ENCODE results near the gene SIN3A.
A peak's percentile ranks its signal among the peaks of the same experiment; 100 is the strongest.
"Not testable (repeated sequence)": the region's sequence is repeated elsewhere in the genome, so short reads cannot be mapped to it uniquely, and the experiment has no call there.

The SIN3A gene

GRCh38 chr15:75451674-75452363, at the start of gene SIN3A:
Gene SIN3A (minus strand): TSS chr15:75451690. CDS start chr15:75430375, 21,315 bp downstream.
- DNase-seq, result peak; percentile 99 to 100

- DNase-seq, result no peak
These were observed 42.2 kb upstream of the SIN3A start for GRCh38 chr15:75493732-75494131.

- no peak for DNase-seq
These were observed 32.5 kb upstream of the SIN3A start for GRCh38 chr15:75483961-75484360.

GRCh38 chr15:75483556-75483955, 32.1 kb upstream of the SIN3A start:
- not testable (repeated sequence) for DNase-seq

- DNase-seq, result no peak
These were observed 31.6 kb upstream of the SIN3A start for GRCh38 chr15:75483106-75483505.

- DNase-seq, result not testable (repeated sequence)
These were observed 29.0 kb upstream of the SIN3A start for GRCh38 chr15:75480463-75480862.

- DNase-seq, result no peak
These were observed 28.2 kb upstream of the SIN3A start for GRCh38 chr15:75479670-75480069.

GRCh38 chr15:75477094-75477493, 25.6 kb upstream of the SIN3A start:
- not testable (repeated sequence) for DNase-seq

- DNase-seq, result no peak
These were observed 17.6 kb upstream of the SIN3A start for GRCh38 chr15:75468913-75469598.

- no peak for DNase-seq
These were observed 9.2 kb upstream of the SIN3A start for GRCh38 chr15:75460646-75461045.

- DNase-seq, result no peak
These were observed 8.1 kb upstream of the SIN3A start for GRCh38 chr15:75459581-75459980.

GRCh38 chr15:75456710-75457109, 5.2 kb upstream of the SIN3A start:
- DNase-seq, result no peak

- peak; percentile 40 to 59 for DNase-seq
These were observed 4.6 kb upstream of the SIN3A start for GRCh38 chr15:75455982-75456531.

- peak; percentile 87 to 89 for DNase-seq
These were observed 4.0 kb upstream of the SIN3A start for GRCh38 chr15:75455424-75455981.

- DNase-seq, result peak; percentile 83 to 88
These were observed 3.2 kb upstream of the SIN3A start for GRCh38 chr15:75454471-75455378.

GRCh38 chr15:75453703-75454470, 2.4 kb upstream of the SIN3A start:
- peak; percentile 93 to 98 for DNase-seq

GRCh38 chr15:75452865-75453702, 1.6 kb upstream of the SIN3A start:
- peak; percentile 76 to 81 for DNase-seq

GRCh38 chr15:75452364-75452864, 924 bp upstream of the SIN3A start:
- DNase-seq, result peak; percentile 74 to 78

GRCh38 chr15:75451202-75451673, 252 bp downstream of the SIN3A start:
- DNase-seq, result no peak
